Epithelial cell of prostate (primary cell): ENCODE results near the gene GPN2.
"Not testable (repeated sequence)": the region's sequence is repeated elsewhere in the genome, so short reads cannot be mapped to it uniquely, and the experiment has no call there.

Experiments used
- DNase-seq: peaks from one replicate; pipeline ENCODE4 v3.0.0-alpha.2; 2011; ENCODE audit warnings: low read depth, low spot score
- H3K27ac ChIP-seq: fragments of 450-650 bp; 2 replicates; pipeline ENCODE4 v1.5.1; 2017; ENCODE audit warnings: mild to moderate bottlenecking

The GPN2 gene

DNA sequence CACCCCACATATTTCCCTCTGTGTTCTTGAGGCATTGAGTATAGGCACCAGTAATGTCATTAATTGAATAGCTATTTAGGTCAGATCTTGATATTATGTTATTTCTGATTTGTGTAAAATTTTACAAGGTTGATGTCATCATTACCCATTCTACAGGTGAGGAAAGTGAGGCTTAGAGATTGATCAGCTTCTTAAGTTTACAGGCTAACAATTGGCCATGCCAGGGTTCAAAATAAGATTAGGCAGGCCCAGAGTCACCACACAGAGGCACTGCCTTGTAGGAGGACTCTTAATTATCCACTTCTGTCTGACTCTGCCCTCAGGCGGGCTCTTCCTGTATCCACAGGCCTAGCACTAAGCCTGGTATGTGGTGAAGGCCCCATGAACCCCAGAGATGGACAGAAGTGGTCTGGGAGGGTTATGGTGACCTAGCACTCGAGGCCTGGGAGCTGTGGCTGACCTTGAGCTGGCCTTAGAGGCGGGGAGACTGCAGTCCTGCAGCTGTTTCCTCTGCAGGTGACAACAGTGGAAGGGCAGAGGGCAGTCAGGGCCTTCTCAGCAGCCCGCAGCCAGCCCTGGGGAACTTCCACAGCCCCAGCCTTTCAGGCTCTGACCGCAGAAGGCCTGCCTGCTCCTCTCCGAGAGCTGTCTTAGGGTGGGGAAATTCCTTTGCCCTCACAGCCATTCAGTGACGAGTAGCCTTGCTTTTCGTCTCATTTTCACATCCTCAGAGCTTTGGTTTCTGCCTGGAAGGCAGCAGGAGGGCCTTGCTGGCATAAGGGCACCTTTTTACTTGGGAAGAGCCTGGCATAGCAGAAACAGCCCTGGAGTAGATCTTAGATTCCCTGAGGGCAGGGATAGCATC lies 51.4 kb downstream of the GPN2 start:
- DNase-seq: no peak
- H3K27ac ChIP-seq: no peak overlapping the region

DNA sequence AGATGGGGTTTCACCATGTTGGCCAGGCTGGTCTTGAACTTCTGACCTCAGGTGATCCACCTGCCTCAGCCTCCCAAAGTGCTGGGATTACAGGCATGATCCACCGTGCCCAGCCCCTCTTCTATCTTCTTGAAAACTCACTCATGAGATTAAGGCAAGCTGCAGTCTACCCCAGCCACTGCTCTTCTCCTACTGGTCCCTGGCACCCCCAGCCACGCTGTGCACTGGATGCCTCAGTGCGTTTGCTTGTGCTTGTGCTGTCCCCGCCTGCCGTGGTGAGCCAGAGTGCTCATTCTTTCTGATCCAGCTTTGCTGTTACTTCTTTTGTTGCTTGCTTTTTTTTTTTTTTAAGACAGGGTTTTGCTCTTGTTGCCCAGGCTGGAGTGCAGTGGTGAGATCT lies 52.4 kb downstream of the GPN2 start:
- not testable (repeated sequence) for H3K27ac ChIP-seq, DNase-seq

DNA sequence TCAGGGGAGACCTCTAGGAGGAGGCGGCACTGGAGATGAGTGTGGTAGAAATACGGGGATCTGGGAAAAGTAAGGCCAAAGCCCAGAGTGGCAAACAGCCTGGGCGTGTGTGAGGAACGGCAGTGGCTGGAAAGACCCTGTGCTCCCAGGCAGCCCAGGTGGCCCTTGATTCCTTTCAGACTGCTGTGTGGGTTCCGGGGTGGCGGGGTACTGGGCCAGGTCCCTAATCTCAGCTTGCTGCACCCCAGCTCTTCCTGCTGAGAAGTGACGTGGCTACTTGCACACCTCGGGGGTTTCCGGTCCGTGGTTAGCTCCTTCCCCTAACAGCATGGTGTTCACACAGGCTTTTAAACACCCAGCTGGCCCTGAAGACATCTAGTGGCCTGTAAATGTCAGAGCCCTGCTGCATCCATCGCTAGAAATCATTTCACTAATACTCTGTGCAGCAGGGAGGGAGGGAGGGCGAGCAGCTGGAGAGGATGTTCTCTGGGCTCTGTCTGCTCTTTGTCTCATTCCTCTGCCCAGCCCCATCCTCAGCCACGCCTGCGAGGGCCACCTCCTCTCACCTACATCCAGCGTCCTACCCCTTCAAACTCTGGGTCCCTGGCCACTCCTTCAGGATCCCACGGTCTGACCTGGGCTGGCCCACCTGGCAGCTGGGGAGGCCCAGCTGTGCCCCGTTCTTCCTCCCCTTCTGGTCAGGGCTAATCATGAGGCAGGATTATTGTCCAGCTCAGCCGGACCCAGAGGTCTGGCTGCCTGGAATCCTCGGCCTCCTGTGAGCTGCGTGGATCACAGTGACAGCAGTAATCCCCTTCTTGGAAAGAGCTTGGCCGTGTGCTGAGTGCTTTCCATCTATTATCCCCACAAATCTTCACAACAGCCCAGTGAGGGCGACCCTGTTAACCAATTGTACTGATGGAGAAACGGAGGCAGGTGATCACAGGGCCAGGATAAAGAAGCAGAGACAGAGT lies 56.4 kb downstream of the GPN2 start:
- no peak for DNase-seq
- no peak overlapping the region for H3K27ac ChIP-seq

DNA sequence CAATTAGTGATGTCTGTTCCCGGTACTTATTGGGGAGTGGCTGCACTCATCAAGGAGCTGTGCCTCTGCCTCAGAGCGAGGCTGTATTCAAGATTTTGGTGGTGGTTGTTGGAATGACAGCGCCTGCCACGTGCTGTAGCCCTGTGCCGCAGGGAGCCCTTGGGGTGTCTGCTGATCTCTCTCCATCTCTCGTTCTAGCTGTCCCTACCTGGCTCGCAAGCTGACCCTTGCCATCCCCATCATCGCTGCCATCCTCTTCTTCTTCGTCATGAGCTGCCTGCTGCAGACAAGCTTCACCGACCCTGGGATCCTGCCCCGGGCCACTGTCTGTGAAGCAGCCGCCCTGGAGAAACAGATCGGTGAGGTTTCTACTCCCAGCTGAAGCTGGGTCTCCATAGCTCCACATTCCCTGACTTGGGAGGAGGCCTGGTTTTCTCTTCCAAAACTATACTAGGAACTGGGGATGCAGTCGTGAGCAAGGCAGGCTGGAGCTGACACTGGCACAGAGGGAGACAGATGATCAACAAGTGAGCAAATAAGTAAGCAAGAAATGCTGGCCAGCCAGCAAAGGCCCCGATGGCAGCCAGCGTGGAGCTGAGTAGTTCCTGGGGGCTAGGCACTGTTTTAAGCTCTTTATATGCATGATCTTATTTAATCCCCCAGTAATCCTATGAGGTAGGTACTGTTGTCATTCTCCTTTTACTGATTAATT lies 57.7 kb downstream of the GPN2 start:
- no peak for DNase-seq
- H3K27ac ChIP-seq: no peak overlapping the region

DNA sequence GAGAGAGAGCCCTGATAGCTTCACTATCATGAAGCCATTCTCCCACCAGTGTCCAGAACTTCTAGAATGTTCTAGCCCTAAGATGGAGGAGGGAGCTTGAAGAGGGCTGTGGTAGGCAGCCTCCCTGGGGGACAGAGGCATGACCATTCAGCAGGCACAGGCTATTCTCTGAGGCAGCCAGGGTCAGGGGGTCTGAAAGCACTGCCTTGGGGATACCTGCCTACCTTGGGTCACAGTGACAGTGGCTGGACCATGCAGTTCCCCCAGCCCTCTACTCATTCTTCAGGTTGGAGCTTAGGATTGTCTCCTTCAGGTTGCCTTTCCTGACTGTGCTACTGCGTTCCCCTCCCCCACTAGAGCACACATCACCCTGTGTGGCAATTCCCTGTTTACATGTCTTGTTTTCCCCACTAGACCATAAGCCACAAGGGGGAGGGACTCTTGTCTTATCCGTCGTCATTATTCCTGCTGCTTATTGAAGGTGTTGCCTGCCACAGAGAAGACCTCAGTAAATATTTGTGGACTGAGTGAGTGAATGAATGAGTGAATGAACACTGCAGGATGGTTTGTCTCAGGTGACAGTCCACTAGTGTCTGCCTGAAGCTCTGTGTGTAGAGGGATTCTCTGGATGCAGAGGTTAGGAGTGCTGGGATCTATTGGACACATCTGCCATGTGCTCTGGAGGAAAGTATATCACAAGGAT lies 58.4 kb downstream of the GPN2 start:
- no peak for DNase-seq
- H3K27ac ChIP-seq: no peak overlapping the region

DNA sequence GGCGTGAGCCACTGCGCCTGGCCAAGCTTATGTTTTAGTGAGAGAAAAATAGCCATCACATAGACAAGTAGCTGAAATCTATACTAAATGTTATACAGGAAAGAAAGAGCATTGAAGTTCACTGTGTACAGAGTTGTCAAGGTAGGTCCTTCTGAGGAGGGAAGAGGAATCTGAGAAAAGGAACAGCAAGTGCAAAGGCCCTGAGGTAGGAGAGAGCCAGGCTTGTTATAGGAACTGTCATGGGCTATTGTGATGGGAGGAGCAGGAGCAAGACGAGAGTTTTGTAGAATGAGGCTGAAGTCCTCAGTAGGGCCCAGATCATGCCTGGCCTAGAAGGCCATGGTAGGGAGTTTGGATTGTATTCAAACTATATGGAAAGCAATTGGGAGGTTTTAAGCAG lies 59.0 kb downstream of the GPN2 start:
- H3K27ac ChIP-seq: no peak overlapping the region
- DNase-seq: no peak

DNA sequence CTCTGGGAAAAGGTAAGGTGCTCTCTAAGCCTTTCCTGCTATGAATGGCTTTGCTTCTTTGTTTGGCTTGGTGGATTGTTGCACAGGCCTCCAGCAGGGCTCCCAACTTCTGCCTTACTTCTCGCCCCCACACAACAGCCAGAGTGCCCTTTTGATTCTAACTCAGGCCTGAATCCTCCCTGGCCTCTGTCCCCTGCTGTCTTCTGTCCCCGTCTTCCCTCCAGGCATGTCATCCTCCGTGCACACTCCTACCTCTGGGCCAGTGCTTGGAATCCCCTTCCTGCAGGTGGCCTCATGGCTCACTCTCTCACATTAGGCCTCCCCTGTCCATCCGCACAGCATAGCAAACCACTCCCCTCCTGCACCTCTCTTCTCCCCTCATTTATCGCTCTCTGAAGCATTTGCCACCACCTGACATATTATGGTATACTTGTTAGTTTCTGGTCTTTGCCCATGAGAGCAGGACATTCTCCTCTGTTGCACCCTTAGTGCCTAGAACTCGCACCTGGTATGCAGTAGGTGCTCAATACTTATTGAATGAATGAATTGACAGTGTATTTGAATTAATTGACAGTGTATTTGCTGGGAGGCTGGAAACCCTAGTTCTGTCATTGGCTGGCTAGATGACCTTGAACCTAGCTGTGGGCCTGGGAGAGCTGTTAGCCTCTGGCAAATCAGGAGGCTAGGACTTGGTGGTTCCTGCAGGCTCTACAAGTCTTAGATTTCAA lies 60.7 kb downstream of the GPN2 start:
- no peak overlapping the region for H3K27ac ChIP-seq
- DNase-seq: no peak

DNA sequence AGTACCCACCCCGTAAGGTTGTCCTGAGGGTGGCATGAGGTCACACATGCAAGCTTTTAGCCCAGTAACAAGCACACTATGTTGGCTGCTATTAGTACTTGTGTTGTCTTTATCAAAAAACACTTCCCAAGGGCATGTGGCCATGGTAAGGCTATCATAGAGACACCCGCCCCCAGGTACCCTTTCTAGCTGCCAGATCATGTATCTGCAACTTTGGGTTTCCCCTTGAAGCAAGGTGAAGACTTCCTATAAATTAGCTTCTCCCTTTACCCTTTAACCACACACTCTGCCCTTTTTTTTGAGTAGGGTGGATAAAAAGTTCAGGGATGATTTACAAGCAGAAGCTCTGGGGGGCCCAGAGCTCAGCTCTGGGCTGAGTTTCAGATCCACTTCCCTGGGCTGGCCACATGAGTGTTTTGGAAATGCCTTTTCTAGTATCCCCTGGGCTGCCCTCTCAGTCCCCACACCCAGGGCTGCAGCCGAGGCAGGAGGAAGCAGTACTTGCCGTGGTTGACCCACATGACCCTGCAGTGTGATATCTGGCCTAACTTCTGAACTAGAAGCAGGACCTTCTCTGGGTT lies 61.6 kb downstream of the GPN2 start:
- H3K27ac ChIP-seq: no peak overlapping the region
- no peak for DNase-seq

DNA sequence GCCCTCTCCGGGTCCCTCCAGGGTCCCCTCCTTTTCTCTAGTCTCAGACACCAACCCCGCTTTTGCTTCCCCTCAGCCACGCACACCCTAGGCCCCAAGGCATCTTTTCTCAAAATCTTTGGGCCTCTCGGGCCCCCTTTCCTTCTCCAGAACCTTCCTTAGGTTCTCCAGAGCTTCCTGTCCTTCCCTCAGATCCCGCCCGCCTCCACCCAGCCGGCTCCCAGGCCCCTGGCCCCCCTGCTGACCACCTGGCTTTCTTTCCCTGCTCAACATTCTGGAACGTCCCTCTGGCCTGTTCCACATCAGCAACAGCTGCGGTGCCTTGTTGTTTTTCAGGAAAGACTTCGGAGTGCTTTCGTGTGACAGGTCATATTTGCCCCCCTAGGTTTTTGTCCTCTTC lies 62.4 kb downstream of the GPN2 start:
- H3K27ac ChIP-seq: no peak overlapping the region
- DNase-seq: no peak

DNA sequence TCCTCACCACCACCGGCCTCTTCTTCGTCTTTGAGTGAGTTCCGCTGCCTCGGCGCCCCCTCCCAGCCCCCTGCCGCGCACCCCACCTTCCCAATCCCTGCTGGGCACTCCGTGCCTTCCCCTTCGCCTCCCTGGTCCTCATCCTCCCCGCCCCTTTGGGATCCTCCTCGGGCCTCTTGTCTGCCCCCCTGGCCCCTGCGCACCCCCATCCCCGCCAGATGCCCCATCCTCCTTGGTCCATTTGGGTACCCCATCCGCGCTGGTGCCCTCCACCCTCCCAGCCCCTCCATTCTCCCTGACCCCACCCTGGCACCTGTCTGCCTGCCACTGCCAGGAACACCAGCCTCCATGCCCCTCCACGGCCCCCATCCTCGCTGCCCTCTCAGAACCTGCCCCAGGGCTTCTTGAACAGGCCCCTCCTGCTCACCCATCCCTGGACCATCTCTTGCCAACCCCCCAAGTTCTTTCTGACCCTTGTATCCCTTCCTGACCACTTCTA lies 62.9 kb downstream of the GPN2 start:
- H3K27ac ChIP-seq: no peak overlapping the region

DNA sequence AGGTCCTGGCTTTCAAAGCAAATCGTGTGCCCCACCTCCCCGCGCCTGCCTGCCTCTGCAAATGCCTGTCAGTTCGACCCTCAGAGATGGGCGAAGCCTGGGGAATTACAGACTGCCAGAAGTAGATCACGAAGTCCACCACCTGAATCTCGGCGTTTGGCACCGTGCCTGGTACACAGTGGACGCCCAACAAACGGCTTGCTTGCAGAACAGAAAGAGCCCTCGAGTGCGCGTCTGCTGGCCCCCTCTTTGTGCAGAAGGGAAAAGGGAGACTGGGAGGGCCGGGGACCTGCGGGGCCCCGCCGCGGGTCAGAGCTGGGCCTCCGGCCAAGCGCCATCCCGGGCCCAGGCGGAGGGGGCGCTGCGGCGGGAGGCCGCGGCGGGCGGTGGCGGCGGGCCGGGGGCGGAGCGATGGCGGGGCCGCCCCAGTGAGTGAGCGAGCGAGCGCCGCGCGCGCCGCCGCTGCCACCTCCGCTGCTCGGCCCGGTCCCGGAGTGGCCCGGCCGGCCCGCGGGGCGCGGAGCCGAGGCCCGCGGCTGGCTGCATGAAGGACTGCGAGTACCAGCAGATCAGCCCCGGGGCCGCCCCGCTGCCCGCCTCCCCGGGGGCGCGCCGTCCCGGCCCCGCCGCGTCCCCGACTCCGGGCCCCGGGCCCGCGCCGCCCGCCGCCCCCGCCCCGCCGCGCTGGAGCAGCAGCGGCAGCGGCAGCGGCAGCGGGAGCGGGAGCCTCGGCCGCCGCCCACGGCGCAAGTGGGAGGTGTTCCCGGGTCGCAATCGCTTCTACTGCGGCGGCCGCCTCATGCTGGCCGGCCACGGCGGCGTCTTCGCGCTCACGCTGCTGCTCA lies 63.6 kb downstream of the GPN2 start, which contains the start of gene ZDHHC18:
Gene ZDHHC18, plus strand, starts transcription at position 428 of the 845 bp plus-strand sequence. Its CDS starts 117 bp downstream, at position 545.
- no peak for DNase-seq
- peak within 1 kb of the TSS; percentile 40 for H3K27ac ChIP-seq

More for the DNA sequence above, 62.9 kb downstream of the GPN2 start:
- DNase-seq: no peak
